Loucy (cell line): Measurements from ENCODE around the gene SNAPC1.
A peak's percentile ranks its signal among the peaks of the same experiment; 100 is the strongest.

Experiments
- H2AFZ ChIP-seq: fragments of 200-600 bp; sonication (generic); 2 replicates; pipeline ENCODE4 v1.6.0; 2016; ENCODE audit warnings: antibody characterized with exemption, mild to moderate bottlenecking, low read length, moderate library complexity
- H3F3A ChIP-seq: fragments of 200-600 bp; 2 replicates; pipeline ENCODE4 v1.6.0; 2016; ENCODE audit warnings: antibody characterized with exemption, low read depth, mild to moderate bottlenecking
- H3K27me3 ChIP-seq: fragments of 200-600 bp; sonication (generic); 2 replicates; pipeline ENCODE4 v1.6.1; 2014; ENCODE audit warnings: low read length, mild to moderate bottlenecking; ENCODE audit not compliant: insufficient read depth, poor library complexity, severe bottlenecking
- H3K36me3 ChIP-seq: fragments of 200-600 bp; sonication (generic); 2 replicates; pipeline ENCODE4 v1.6.1; 2016; ENCODE audit warnings: low read length; ENCODE audit not compliant: insufficient read depth
- H3K4me1 ChIP-seq: fragments of 200-600 bp; sonication (generic); 2 replicates; pipeline ENCODE4 v1.5.1; 2014; ENCODE audit warnings: low read length, mild to moderate bottlenecking; ENCODE audit not compliant: insufficient read depth, poor library complexity, severe bottlenecking
- H3K4me2 ChIP-seq: fragments of 200-600 bp; sonication (generic); 2 replicates; pipeline ENCODE4 v1.6.0; 2014; ENCODE audit warnings: antibody characterized with exemption, low read length, low read depth, mild to moderate bottlenecking; ENCODE audit not compliant: poor library complexity, severe bottlenecking
- H3K4me3 ChIP-seq: fragments of 200-600 bp; sonication (generic); 2 replicates; pipeline ENCODE4 v1.5.1; 2014; ENCODE audit warnings: low read length, mild to moderate bottlenecking, mixed read lengths; ENCODE audit not compliant: poor library complexity, severe bottlenecking
- H3K79me2 ChIP-seq: fragments of 200-600 bp; sonication (generic); 2 replicates; pipeline ENCODE4 v1.6.1; 2014; ENCODE audit warnings: low read length; ENCODE audit not compliant: insufficient read depth
- H3K9ac ChIP-seq: fragments of 200-600 bp; sonication (generic); 2 replicates; pipeline ENCODE4 v1.6.0; 2014; ENCODE audit warnings: mild to moderate bottlenecking, low read depth, low read length, moderate library complexity; ENCODE audit not compliant: poor library complexity, severe bottlenecking
- H3K9me2 ChIP-seq: fragments of 200-600 bp; sonication (generic); replicated peaks from 2 replicates; pipeline ENCODE4 v1.6.1; 2016; ENCODE audit warnings: low read depth, low read length, mixed read lengths
- H3K9me3 ChIP-seq: fragments of 200-600 bp; sonication (generic); 2 replicates; pipeline ENCODE4 v1.6.1; 2014; ENCODE audit warnings: mild to moderate bottlenecking, antibody characterized with exemption, low read length, low read depth; ENCODE audit not compliant: insufficient read depth
- H4K20me1 ChIP-seq: fragments of 200-600 bp; sonication (generic); 2 replicates; pipeline ENCODE4 v1.6.0; 2014; ENCODE audit warnings: antibody characterized with exemption, low read length, mild to moderate bottlenecking; ENCODE audit not compliant: insufficient read depth, poor library complexity, severe bottlenecking
- CTCF ChIP-seq: fragments of 200-600 bp; sonication (generic); conservative IDR thresholded peaks from 2 replicates; pipeline ENCODE4 v1.5.1; 2014; ENCODE audit warnings: mild to moderate bottlenecking, antibody characterized with exemption, low read length
- EZH2phosphoT487 ChIP-seq: fragments of 200-600 bp; IDR thresholded peaks from 2 replicates; pipeline ENCODE4 v1.6.1; 2018; ENCODE audit warnings: antibody characterized with exemption, mild to moderate bottlenecking, moderate library complexity, borderline replicate concordance

SNAPC1 gene

DNA sequence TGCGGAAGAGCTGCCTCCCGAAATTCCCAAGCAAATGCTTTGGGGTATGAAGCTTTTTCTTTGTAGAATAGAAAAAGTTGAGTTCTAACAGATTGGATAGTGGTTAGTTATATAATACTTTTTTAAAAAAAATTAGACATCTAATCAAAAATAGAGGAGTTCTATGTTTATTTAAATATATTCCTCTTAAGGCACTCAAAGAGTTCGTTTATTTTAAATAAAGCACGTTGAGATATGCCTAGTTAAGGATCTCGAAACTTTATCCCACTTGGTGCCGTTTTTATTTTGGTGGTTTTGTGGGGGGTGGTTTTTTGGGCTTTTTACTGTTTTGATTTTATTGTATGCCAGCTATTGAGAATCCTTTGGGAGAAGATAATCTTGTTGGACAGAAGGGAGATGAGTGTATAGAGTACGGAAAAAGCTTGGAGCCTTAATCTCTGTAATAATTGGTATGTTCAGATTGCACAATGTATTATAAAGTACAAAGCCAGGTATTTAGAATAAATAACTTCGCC is 10.7 kb upstream of the SNAPC1 start:
- no peaks in the 10 kb centered on the region for H3K27me3 ChIP-seq
- peaks cover 43% of the 10 kb centered on the region; the same call in 1 of the 2 replicates for H3K79me2 ChIP-seq
- H3K36me3 ChIP-seq: peaks cover 19% of the 10 kb centered on the region
- H3K9me3 ChIP-seq: no peaks in the 10 kb centered on the region
- peak overlapping the region; percentile 78 for H3K9ac ChIP-seq
- no peaks in the 10 kb centered on the region for H3K9me2 ChIP-seq
- TF ChIP-seq CTCF (no peak), EZH2phosphoT487 (no peak)
- peak overlapping the region; percentile 90 for H3K4me2 ChIP-seq
- peaks cover 23% of the 10 kb centered on the region for H4K20me1 ChIP-seq
- H3K4me1 ChIP-seq: peaks cover 27% of the 10 kb centered on the region
- peak overlapping the region; percentile 94 for H2AFZ ChIP-seq
- H3K4me3 ChIP-seq: peak overlapping the region; percentile 93
- H3F3A ChIP-seq: peaks cover 4% of the 10 kb centered on the region; the same call in 1 of the 2 replicates

GRCh38 chr14:61752626-61753025 is 9.6 kb upstream of the SNAPC1 start:
- no peaks in the 10 kb centered on the region for H3K9me3 ChIP-seq
- peaks cover 24% of the 10 kb centered on the region for H3K4me1 ChIP-seq
- no peak overlapping the region for H2AFZ ChIP-seq
- peaks cover 13% of the 10 kb centered on the region for H4K20me1 ChIP-seq
- no peaks in the 10 kb centered on the region for H3K27me3 ChIP-seq
- H3K9ac ChIP-seq: no peak overlapping the region
- peak overlapping the region; percentile 90 for H3K4me2 ChIP-seq
- peaks cover 8% of the 10 kb centered on the region for H3K36me3 ChIP-seq
- H3F3A ChIP-seq: peaks cover 4% of the 10 kb centered on the region; the same call in 1 of the 2 replicates
- peaks cover 32% of the 10 kb centered on the region; the same call in 1 of the 2 replicates for H3K79me2 ChIP-seq
- no peaks in the 10 kb centered on the region for H3K9me2 ChIP-seq
- no peak overlapping the region for H3K4me3 ChIP-seq
- TF ChIP-seq CTCF (no peak), EZH2phosphoT487 (no peak)

DNA sequence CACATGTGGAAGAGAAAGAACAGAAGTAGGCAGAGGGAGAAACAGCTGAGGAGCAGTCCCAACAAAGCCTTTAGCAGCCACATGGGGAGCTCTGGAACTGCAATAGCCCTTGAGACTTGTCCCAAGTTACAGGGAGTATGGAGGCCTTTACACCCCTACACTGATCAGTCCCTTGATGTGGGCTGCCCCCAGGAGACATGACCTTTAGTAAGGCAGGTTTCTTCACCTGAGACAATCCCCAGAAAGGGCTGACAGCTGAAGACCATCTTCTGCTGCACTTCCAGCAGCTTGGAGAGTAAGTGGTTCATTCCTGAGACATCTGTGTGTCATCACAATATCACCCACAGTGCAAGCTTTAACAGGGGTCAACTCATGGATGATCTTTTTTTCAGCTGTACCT is 8.6 kb upstream of the SNAPC1 start:
- Histone ChIP-seq H3K9me2 (no peaks in the 10 kb centered on the region), H4K20me1 (peaks cover 6% of the 10 kb centered on the region), H3K4me1 (peaks cover 18% of the 10 kb centered on the region), H2AFZ (no peak overlapping the region), H3K9me3 (no peaks in the 10 kb centered on the region), H3K4me2 (no peak overlapping the region), H3K4me3 (no peak overlapping the region), H3K79me2 (peaks cover 22% of the 10 kb centered on the region; the same call in 1 of the 2 replicates), H3K27me3 (no peaks in the 10 kb centered on the region), H3F3A (no peaks in the 10 kb centered on the region), H3K36me3 (no peaks in the 10 kb centered on the region), H3K9ac (no peak overlapping the region)
- TF ChIP-seq CTCF: peak; percentile 50
- no peak for TF ChIP-seq EZH2phosphoT487
